SK-N-SH (cell line): ENCODE measurements around the gene KRT36. TPM values are rescaled to one million over a fixed set of nuclear protein-coding genes. Genes with fewer than 3 reads are reported as not detected.

Source experiments
- CTCF ChIA-PET: fragments of 300-600, 350-600 bp; formaldehyde crosslinking; extraction: SDS; loops from one replicate; lab custom pipeline; 2021; lab: Yijun Ruan, JAX
- POLR2A ChIA-PET: fragments of 350-600 bp; sonication (Branson Sonifier 250); formaldehyde crosslinking; extraction: SDS; loops from one replicate; lab custom pipeline; 2020; ENCODE audit warnings: antibody characterized with exemption, inconsistent platforms; lab: Yijun Ruan, JAX
- DNase-seq: peaks from one replicate; pipeline ENCODE4 v3.0.0; 2012
- H2AFZ ChIP-seq: fragments of 200-600 bp; sonication (generic); 2 replicates; pipeline ENCODE4 v1.8.1; 2016; ENCODE audit warnings: antibody characterized with exemption, mild to moderate bottlenecking, low read depth
- H3F3A ChIP-seq: fragments of 200-600 bp; sonication (generic); replicated peaks from 2 replicates; pipeline ENCODE3; 2016; ENCODE audit warnings: antibody characterized with exemption, mild to moderate bottlenecking; ENCODE audit not compliant: insufficient read depth
- H3K27ac ChIP-seq, 2 experiments: fragments of 200-500 bp in 1 of 2; fragments of 200-600 bp in 1 of 2; sonication (Bioruptor generic) in 1 of 2; sonication (generic), shearing (Covaris generic) in 1 of 2; 2 replicates each; pipeline versions ENCODE4 v1.5.1 to v1.6.1; 2014 to 2016; ENCODE audit warnings: low read depth in 2 of 2, inconsistent platforms in 1 of 2, low read length in 1 of 2, mild to moderate bottlenecking in 1 of 2, mixed read lengths in 1 of 2
- H3K27me3 ChIP-seq: fragments of 200-600 bp; sonication (generic), shearing (Covaris generic); 2 replicates; pipeline ENCODE4 v1.6.1; 2016; ENCODE audit warnings: mixed run types; ENCODE audit not compliant: insufficient read depth
- H3K36me3 ChIP-seq, 2 experiments: fragments of 200-500 bp in 1 of 2; fragments of 200-600 bp in 1 of 2; sonication (Bioruptor generic) in 1 of 2; sonication (generic) in 1 of 2; replicated peaks in 1 of 2; 2 replicates each; pipeline versions ENCODE3 to v1.5.1; 2014 to 2016; ENCODE audit warnings: low read length in 1 of 2, mild to moderate bottlenecking in 1 of 2; ENCODE audit not compliant: insufficient read depth in 2 of 2, control insufficient read depth in 1 of 2
- H3K4me1 ChIP-seq, 2 experiments: fragments of 200-500 bp in 1 of 2; fragments of 200-600 bp in 1 of 2; sonication (Bioruptor generic) in 1 of 2; sonication (generic), shearing (Covaris generic) in 1 of 2; 2 replicates each; pipeline versions ENCODE4 v1.5.1 to v1.6.1; 2014 to 2016; ENCODE audit warnings: low read depth in 1 of 2, low read length in 1 of 2, mixed run types in 1 of 2; ENCODE audit not compliant: insufficient read depth in 2 of 2, control insufficient read depth in 1 of 2
- H3K4me2 ChIP-seq: fragments of 200-600 bp; sonication (generic), shearing (Covaris generic); 2 replicates; pipeline ENCODE4 v1.6.1; 2017; ENCODE audit warnings: mixed run types
- H3K4me3 ChIP-seq, 2 experiments: fragments of 200-500 bp in 1 of 2; fragments of 200-600 bp in 1 of 2; sonication (Bioruptor generic) in 1 of 2; sonication (generic), shearing (Covaris generic) in 1 of 2; 2 replicates each; pipeline versions ENCODE4 v1.5.1 to v1.8.1; 2014 to 2016; ENCODE audit warnings: low read depth in 2 of 2, inconsistent platforms in 1 of 2, low read length in 1 of 2, mild to moderate bottlenecking in 1 of 2, mixed read lengths in 1 of 2, moderate library complexity in 1 of 2
- H3K79me2 ChIP-seq: fragments of 200-600 bp; sonication (generic); 2 replicates; pipeline ENCODE4 v1.8.1; 2017; ENCODE audit warnings: mild to moderate bottlenecking; ENCODE audit not compliant: insufficient read depth
- H3K9ac ChIP-seq: fragments of 200-600 bp; sonication (generic); 2 replicates; pipeline ENCODE4 v1.6.1; 2017; ENCODE audit warnings: mixed run types
- H3K9me2 ChIP-seq: fragments of 200-600 bp; sonication (generic); 2 replicates; pipeline ENCODE4 v1.6.1; 2017; ENCODE audit warnings: mixed run types
- H3K9me3 ChIP-seq: fragments of 200-600 bp; sonication (generic); 2 replicates; pipeline ENCODE4 v1.6.1; 2017; ENCODE audit warnings: mixed run types, mild to moderate bottlenecking, moderate library complexity
- H4K20me1 ChIP-seq: fragments of 200-600 bp; sonication (generic); 2 replicates; pipeline ENCODE4 v1.6.1; 2017; ENCODE audit warnings: mild to moderate bottlenecking, mixed run types; ENCODE audit not compliant: insufficient read depth
- ELF1 ChIP-seq: IDR thresholded peaks from 2 replicates; pipeline ENCODE4 v1.4.0; 2012
- EP300 ChIP-seq, 2 experiments: IDR thresholded peaks; 2 replicates each; pipeline versions ENCODE4 v1.4.0 to v1.6.1; 2012; ENCODE audit warnings: borderline replicate concordance in 1 of 2, low read depth in 1 of 2, low read length in 1 of 2
- EZH2phosphoT487 ChIP-seq: fragments of 200-600 bp; sonication (generic); IDR thresholded peaks from 2 replicates; pipeline ENCODE4 v1.6.1; 2017; ENCODE audit warnings: low read depth, mixed run types, mild to moderate bottlenecking, antibody characterized with exemption, moderate library complexity, borderline replicate concordance
- FOSL2 ChIP-seq: IDR thresholded peaks from 2 replicates; pipeline ENCODE4 v1.4.0; 2012; ENCODE audit warnings: low read depth, mild to moderate bottlenecking, moderate library complexity, borderline replicate concordance
- FOXM1 ChIP-seq: IDR thresholded peaks from 2 replicates; pipeline ENCODE4 v1.4.0; 2012; ENCODE audit warnings: low read depth, mild to moderate bottlenecking
- GABPA ChIP-seq: IDR thresholded peaks from 2 replicates; pipeline ENCODE4 v1.4.0; 2012; ENCODE audit warnings: low read depth, mild to moderate bottlenecking
- GATA2 ChIP-seq: sonication (generic); formaldehyde crosslinking; IDR thresholded peaks from 2 replicates; pipeline ENCODE4 v1.5.0; 2020; ENCODE audit warnings: mild to moderate bottlenecking, missing genetic modification reagents
- MEF2A ChIP-seq: IDR thresholded peaks from 2 replicates; pipeline ENCODE4 v1.4.0; 2012; ENCODE audit warnings: low read depth, borderline replicate concordance
- PBX3 ChIP-seq: IDR thresholded peaks from 2 replicates; pipeline ENCODE4; 2012
- POLR2AphosphoS5 ChIP-seq: IDR thresholded peaks from 2 replicates; pipeline ENCODE4 v1.6.1; 2012; ENCODE audit warnings: low read depth, low read length
- RXRA ChIP-seq: IDR thresholded peaks from 2 replicates; pipeline ENCODE4 v1.4.0; 2012; ENCODE audit warnings: low read depth, mild to moderate bottlenecking, borderline replicate concordance
- SIN3A ChIP-seq: IDR thresholded peaks from 2 replicates; pipeline ENCODE4 v1.6.1; 2012; ENCODE audit warnings: low read depth, mild to moderate bottlenecking, low read length, moderate library complexity, borderline replicate concordance
- TCF12 ChIP-seq: IDR thresholded peaks from 2 replicates; pipeline ENCODE4 v1.4.0; 2012
- TEAD4 ChIP-seq: IDR thresholded peaks from 2 replicates; pipeline ENCODE4 v1.4.0; 2012; ENCODE audit warnings: mild to moderate bottlenecking, borderline replicate concordance; ENCODE audit not compliant: insufficient read depth
- USF1 ChIP-seq: IDR thresholded peaks from 2 replicates; pipeline ENCODE4 v1.4.0; 2012; ENCODE audit warnings: low read depth, borderline replicate concordance
- WGBS: methylation state at CpG from one replicate; pipeline ENCODE4 v1.1.6; 2017; ENCODE audit warnings: low lambda C conversion rate; 5-methylcytosine and 5-hydroxymethylcytosine counted together
- polyA plus RNA-seq, 3 experiments: library from polyadenylated mRNA; depleted of rRNA; stranded (reverse); fragments of >200 nt; gene quantifications; 2 replicates each; pipeline ENCODE4 v1.2.3, GENCODE V29; 2012
- TF ChIP-seq, protein P1 (sequence below): IDR thresholded peaks from 2 replicates; pipeline ENCODE4 v1.6.1; 2012; ENCODE audit warnings: mild to moderate bottlenecking, low read depth, low read length, moderate library complexity
- TF ChIP-seq, protein P2 (sequence below): fragments of 200-600 bp; sonication (generic); IDR thresholded peaks from 2 replicates; pipeline ENCODE4 v1.6.1; 2017; ENCODE audit warnings: antibody characterized with exemption, mild to moderate bottlenecking, moderate library complexity

The KRT36 gene
- polyA plus RNA-seq, 1 of the 3 experiments (the other 2 are of a cell fraction): not detected

DNA sequence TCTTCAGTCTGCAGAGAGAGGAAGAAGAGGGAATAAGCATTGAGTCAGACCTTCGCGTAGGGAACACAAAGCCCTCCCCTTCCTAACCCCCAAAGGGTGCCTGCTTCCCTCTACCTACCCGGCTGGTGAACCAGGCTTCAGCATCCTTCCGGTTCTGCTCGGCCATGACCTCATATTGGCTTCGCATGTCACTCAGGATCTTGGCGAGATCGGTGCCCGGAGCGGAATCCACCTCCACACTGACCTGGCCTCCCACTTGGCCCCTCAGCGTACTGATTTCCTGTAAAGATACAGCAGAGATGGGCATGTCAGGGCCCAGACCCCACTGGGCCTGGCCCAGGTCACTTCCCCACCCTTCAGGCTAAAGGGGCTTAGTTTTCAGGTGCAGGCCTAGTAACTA is 34.6 kb upstream of the KRT36 start:
- CTCF ChIA-PET: interaction anchor here (0.6 to 10.6 kb wide), 10 partner anchors 9 to 1073 kb away, joined by 3 to 144 read pairs (median 4); no protein-coding TSS in a partner anchor
- peak overlapping the region; percentile 66 for H3K4me2 ChIP-seq
- 87% methylated on average over 10 of the region's 11 CpGs for WGBS
- no peaks in the 10 kb centered on the region for H3K27me3 ChIP-seq
- POLR2A ChIA-PET: interaction anchor here (1.3 kb wide), 1 partner anchor 24 kb away, joined by 9 read pairs; no protein-coding TSS in a partner anchor
- no peaks in the 10 kb centered on the region for H3K79me2 ChIP-seq
- H2AFZ ChIP-seq: no peak overlapping the region; the same call in 1 of the 2 replicates
- peaks cover 47 to 62% of the 10 kb centered on the region in 2 experiments for H3K4me1 ChIP-seq
- no peaks in the 10 kb centered on the region for H3K36me3 ChIP-seq
- TF ChIP-seq ELF1: no peak
- TF ChIP-seq TCF12: no peak
- TF ChIP-seq FOXM1: no peak
- 0 out of 2 replicates have a peak, but pooled peaks have one; percentile 6 for TF ChIP-seq PBX3
- no peak for TF ChIP-seq EZH2phosphoT487
- TF ChIP-seq, protein P1, sequence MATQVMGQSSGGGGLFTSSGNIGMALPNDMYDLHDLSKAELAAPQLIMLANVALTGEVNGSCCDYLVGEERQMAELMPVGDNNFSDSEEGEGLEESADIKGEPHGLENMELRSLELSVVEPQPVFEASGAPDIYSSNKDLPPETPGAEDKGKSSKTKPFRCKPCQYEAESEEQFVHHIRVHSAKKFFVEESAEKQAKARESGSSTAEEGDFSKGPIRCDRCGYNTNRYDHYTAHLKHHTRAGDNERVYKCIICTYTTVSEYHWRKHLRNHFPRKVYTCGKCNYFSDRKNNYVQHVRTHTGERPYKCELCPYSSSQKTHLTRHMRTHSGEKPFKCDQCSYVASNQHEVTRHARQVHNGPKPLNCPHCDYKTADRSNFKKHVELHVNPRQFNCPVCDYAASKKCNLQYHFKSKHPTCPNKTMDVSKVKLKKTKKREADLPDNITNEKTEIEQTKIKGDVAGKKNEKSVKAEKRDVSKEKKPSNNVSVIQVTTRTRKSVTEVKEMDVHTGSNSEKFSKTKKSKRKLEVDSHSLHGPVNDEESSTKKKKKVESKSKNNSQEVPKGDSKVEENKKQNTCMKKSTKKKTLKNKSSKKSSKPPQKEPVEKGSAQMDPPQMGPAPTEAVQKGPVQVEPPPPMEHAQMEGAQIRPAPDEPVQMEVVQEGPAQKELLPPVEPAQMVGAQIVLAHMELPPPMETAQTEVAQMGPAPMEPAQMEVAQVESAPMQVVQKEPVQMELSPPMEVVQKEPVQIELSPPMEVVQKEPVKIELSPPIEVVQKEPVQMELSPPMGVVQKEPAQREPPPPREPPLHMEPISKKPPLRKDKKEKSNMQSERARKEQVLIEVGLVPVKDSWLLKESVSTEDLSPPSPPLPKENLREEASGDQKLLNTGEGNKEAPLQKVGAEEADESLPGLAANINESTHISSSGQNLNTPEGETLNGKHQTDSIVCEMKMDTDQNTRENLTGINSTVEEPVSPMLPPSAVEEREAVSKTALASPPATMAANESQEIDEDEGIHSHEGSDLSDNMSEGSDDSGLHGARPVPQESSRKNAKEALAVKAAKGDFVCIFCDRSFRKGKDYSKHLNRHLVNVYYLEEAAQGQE: no peak
- no peak for TF ChIP-seq TEAD4
- H4K20me1 ChIP-seq: no peaks in the 10 kb centered on the region
- H3K9me3 ChIP-seq: no peaks in the 10 kb centered on the region
- peak overlapping the region; percentile 45 to 86; a peak in 3 of 4 replicates for H3K27ac ChIP-seq
- DNase-seq: no peak
- H3F3A ChIP-seq: peaks cover 7% of the 10 kb centered on the region
- H3K9me2 ChIP-seq: no peaks in the 10 kb centered on the region
- H3K9ac ChIP-seq: no peak overlapping the region
- H3K4me3 ChIP-seq: no peak overlapping the region

- DNase-seq: peak; percentile 80
- Histone ChIP-seq H3K9ac (peak overlapping the region; percentile 20), H3K27ac (peak overlapping the region; percentile 45 to 86), H3K4me1 (peaks cover 42 to 61% of the 10 kb centered on the region in 2 experiments), H3K27me3 (no peaks in the 10 kb centered on the region), H3K79me2 (no peaks in the 10 kb centered on the region), H3K36me3 (no peaks in the 10 kb centered on the region), H3K9me2 (no peaks in the 10 kb centered on the region), H4K20me1 (no peaks in the 10 kb centered on the region), H3F3A (peaks cover 2% of the 10 kb centered on the region), H3K4me2 (peak overlapping the region; percentile 66), H2AFZ (peak overlapping the region; percentile 45; the same call in 1 of the 2 replicates), H3K9me3 (no peaks in the 10 kb centered on the region), H3K4me3 (peak overlapping the region; percentile 6 to 17; a peak in 1 of 4 replicates)
- ChIA-PET CTCF (interaction anchor here (0.6 to 10.6 kb wide), 11 partner anchors 9 to 1072 kb away, joined by 3 to 144 read pairs (median 4); no protein-coding TSS in a partner anchor), POLR2A (interaction anchor here (1.2 to 1.3 kb wide), 2 partner anchors 24 to 166 kb away, joined by 3 to 9 read pairs; no protein-coding TSS in a partner anchor)
- WGBS: 42% methylated on average over 11 of the region's 19 CpGs
- TF ChIP-seq RXRA (no peak; the same call in 1 of the 2 replicates), EP300 (IDR thresholded peaks at IDR 0.05; ENCODE audit: borderline replicate concordance in 1 of 2, low read depth in 1 of 2, low read length in 1 of 2) (peak; percentile 35 to 62; a peak in 3 of 4 replicates), USF1 (no peak), FOSL2 (peak; percentile 50; the same call in 1 of the 2 replicates), SIN3A (no peak), GATA2 (CRISPR knock-in tag) (peak; percentile 99), POLR2AphosphoS5 (no peak), GABPA (no peak), MEF2A (no peak)
- TF ChIP-seq, protein P2, sequence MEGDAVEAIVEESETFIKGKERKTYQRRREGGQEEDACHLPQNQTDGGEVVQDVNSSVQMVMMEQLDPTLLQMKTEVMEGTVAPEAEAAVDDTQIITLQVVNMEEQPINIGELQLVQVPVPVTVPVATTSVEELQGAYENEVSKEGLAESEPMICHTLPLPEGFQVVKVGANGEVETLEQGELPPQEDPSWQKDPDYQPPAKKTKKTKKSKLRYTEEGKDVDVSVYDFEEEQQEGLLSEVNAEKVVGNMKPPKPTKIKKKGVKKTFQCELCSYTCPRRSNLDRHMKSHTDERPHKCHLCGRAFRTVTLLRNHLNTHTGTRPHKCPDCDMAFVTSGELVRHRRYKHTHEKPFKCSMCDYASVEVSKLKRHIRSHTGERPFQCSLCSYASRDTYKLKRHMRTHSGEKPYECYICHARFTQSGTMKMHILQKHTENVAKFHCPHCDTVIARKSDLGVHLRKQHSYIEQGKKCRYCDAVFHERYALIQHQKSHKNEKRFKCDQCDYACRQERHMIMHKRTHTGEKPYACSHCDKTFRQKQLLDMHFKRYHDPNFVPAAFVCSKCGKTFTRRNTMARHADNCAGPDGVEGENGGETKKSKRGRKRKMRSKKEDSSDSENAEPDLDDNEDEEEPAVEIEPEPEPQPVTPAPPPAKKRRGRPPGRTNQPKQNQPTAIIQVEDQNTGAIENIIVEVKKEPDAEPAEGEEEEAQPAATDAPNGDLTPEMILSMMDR: no peak
These were observed 34.1 kb upstream of the KRT36 start for GRCh38 chr17:41523787-41524186.
